Activated T-helper 17 cell treated with anti-CD3 and anti-CD28 coated beads, Interleukin-2, amount 50 U/mL, for 72 hours (primary cell): ENCODE results near the gene TMOD3. TPM values are rescaled to one million over a fixed set of nuclear protein-coding genes. Genes with fewer than 3 reads are reported as not detected.

ENCODE experiments used
- ATAC-seq: fragments of 150-1000 bp; cut with Tn5 transposase; replicated peaks from 2 replicates; pipeline ENCODE4 v1.10.0; 2021; ENCODE audit warnings: mild to moderate bottlenecking, moderate library complexity
- H3K27ac Mint-ChIP-seq: one replicate; pipeline ENCODE4 v1.8.0; 2022; ENCODE audit warnings: mixed read lengths
- H3K27me3 Mint-ChIP-seq: one replicate; pipeline ENCODE4 v1.8.0; 2022; ENCODE audit warnings: mixed read lengths
- H3K36me3 Mint-ChIP-seq: one replicate; pipeline ENCODE4 v1.8.0; 2022; ENCODE audit warnings: low read depth, mild to moderate bottlenecking, mixed read lengths
- H3K4me1 Mint-ChIP-seq: one replicate; pipeline ENCODE4 v1.8.0; 2022; ENCODE audit warnings: mixed read lengths
- H3K4me3 Mint-ChIP-seq: one replicate; pipeline ENCODE4 v1.8.0; 2022; ENCODE audit warnings: mild to moderate bottlenecking, mixed read lengths
- H3K9me3 Mint-ChIP-seq: one replicate; pipeline ENCODE4 v1.8.0; 2022; ENCODE audit warnings: mixed read lengths
- total RNA-seq, 2 donors: library from RNA; stranded (reverse); gene quantifications; one replicate each; pipeline ENCODE4 v1.2.3, GENCODE V29; 2022

TMOD3 gene
- total RNA-seq, 2 donors from 2014 or later, result 64.5 to 76.9 TPM

DNA sequence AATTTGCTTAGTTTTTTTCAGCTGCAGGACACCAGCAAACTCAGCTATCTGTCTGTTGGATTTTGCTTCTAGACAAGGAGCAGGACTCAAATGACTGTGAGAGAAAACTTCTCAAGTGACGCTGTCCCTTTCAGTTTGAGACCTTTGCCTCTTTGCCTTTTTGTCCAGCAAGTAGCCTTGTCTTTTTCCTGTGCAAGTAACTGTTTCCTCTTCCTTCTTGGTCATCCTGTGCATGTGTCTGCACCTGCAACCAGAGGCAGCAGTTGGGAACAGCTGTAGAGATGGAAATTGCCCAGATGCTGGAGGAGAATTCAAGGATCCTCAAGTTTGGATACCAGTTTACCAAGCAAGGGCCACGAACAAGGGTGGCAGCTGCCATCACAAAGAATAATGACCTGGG is 23.3 kb upstream of the TMOD3 start:
- Mint-ChIP-seq H3K4me3 (no peak overlapping the region), H3K27me3 (no peaks in the 10 kb centered on the region), H3K36me3 (peaks cover 36% of the 10 kb centered on the region), H3K9me3 (no peaks in the 10 kb centered on the region), H3K4me1 (no peaks in the 10 kb centered on the region), H3K27ac (no peak overlapping the region)
- ATAC-seq, result no peak

GRCh38 chr15:51809457-51809856 is 20.0 kb upstream of the TMOD3 start:
- H3K27ac Mint-ChIP-seq, result no peak overlapping the region
- H3K9me3 Mint-ChIP-seq, result no peaks in the 10 kb centered on the region
- no peak overlapping the region for H3K4me3 Mint-ChIP-seq
- no peak for ATAC-seq
- no peaks in the 10 kb centered on the region for H3K27me3 Mint-ChIP-seq
- peaks cover 28% of the 10 kb centered on the region for H3K36me3 Mint-ChIP-seq
- no peaks in the 10 kb centered on the region for H3K4me1 Mint-ChIP-seq

DNA sequence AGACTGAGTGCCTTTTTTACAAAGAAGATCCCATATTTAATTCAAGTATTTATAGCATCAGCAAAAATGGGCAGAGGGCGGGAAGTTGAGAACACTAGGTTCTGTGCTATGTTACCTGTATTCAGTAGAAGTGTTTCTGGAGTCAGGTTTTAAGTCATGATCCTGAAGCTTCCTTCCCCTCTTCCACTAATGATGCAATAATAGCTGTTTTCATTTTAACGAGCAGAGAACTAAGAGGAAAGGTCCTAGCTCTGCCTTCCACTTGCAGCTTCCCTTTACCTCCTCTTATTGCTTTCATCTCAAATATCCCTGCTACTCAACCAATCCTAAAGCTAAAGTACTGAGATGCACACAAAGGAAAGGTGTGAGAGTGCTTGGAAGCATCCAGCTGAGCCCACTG is 16.9 kb upstream of the TMOD3 start:
- ATAC-seq, result no peak
- no peaks in the 10 kb centered on the region for H3K27me3 Mint-ChIP-seq
- no peak overlapping the region for H3K4me3 Mint-ChIP-seq
- peaks cover 12% of the 10 kb centered on the region for H3K36me3 Mint-ChIP-seq
- no peak overlapping the region for H3K27ac Mint-ChIP-seq
- H3K4me1 Mint-ChIP-seq, result no peaks in the 10 kb centered on the region
- H3K9me3 Mint-ChIP-seq, result no peaks in the 10 kb centered on the region

DNA sequence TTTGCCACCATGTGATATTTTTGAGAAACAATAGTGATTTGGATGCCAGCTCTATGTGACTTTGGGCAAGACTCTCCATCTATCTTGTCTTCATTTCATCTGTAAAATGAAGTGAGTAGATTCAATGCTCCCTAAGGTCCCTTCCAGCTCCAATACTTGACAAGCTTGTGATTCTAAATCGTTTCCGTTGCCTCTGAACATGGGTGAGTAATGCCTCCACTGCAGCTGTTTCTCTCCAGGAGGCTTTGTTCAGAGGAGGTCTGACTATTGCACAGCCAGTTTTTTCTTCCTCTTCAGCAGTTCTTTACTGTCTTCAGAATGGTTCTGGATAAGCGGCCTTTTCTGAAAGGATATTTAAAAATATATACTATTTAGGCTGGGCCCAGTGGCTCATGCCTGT is 14.8 kb upstream of the TMOD3 start:
- no peak for ATAC-seq
- H3K36me3 Mint-ChIP-seq, result no peaks in the 10 kb centered on the region
- no peaks in the 10 kb centered on the region for H3K27me3 Mint-ChIP-seq
- H3K4me3 Mint-ChIP-seq, result no peak overlapping the region
- H3K27ac Mint-ChIP-seq, result no peak overlapping the region
- H3K9me3 Mint-ChIP-seq, result peaks cover 4% of the 10 kb centered on the region
- no peaks in the 10 kb centered on the region for H3K4me1 Mint-ChIP-seq

- no peaks in the 10 kb centered on the region for H3K4me1 Mint-ChIP-seq
- H3K9me3 Mint-ChIP-seq, result peaks cover 12% of the 10 kb centered on the region
- no peak overlapping the region for H3K4me3 Mint-ChIP-seq
- no peak for ATAC-seq
- no peaks in the 10 kb centered on the region for H3K36me3 Mint-ChIP-seq
- H3K27ac Mint-ChIP-seq, result no peak overlapping the region
- no peaks in the 10 kb centered on the region for H3K27me3 Mint-ChIP-seq
Observed at GRCh38 chr15:51816611-51817010, 12.8 kb upstream of the TMOD3 start.

GRCh38 chr15:51818150-51818549 is 11.3 kb upstream of the TMOD3 start:
- Mint-ChIP-seq H3K27me3 (no peaks in the 10 kb centered on the region), H3K36me3 (no peaks in the 10 kb centered on the region)

GRCh38 chr15:51825698-51826097 is 3.8 kb upstream of the TMOD3 start:
- Mint-ChIP-seq H3K4me1 (no peaks in the 10 kb centered on the region), H3K36me3 (peaks cover 6% of the 10 kb centered on the region), H3K27me3 (no peaks in the 10 kb centered on the region), H3K27ac (no peak overlapping the region), H3K4me3 (no peak overlapping the region), H3K9me3 (peaks cover 6% of the 10 kb centered on the region)
- ATAC-seq, result no peak

More at GRCh38 chr15:51818150-51818549, 11.3 kb upstream of the TMOD3 start:
- no peak for ATAC-seq
- Mint-ChIP-seq H3K9me3 (peaks cover 12% of the 10 kb centered on the region), H3K4me3 (no peak overlapping the region), H3K4me1 (no peaks in the 10 kb centered on the region), H3K27ac (no peak overlapping the region)

GRCh38 chr15:51828621-51829375 is 655 bp upstream of the TMOD3 start:
- peak overlapping the region; percentile 95 for H3K4me3 Mint-ChIP-seq
- peak overlapping the region; percentile 88 for H3K27ac Mint-ChIP-seq
- H3K36me3 Mint-ChIP-seq, result peaks cover 33% of the 10 kb centered on the region
- peaks cover 24% of the 10 kb centered on the region for H3K4me1 Mint-ChIP-seq
- no peaks in the 10 kb centered on the region for H3K9me3 Mint-ChIP-seq
- ATAC-seq, result no peak
- no peaks in the 10 kb centered on the region for H3K27me3 Mint-ChIP-seq

DNA sequence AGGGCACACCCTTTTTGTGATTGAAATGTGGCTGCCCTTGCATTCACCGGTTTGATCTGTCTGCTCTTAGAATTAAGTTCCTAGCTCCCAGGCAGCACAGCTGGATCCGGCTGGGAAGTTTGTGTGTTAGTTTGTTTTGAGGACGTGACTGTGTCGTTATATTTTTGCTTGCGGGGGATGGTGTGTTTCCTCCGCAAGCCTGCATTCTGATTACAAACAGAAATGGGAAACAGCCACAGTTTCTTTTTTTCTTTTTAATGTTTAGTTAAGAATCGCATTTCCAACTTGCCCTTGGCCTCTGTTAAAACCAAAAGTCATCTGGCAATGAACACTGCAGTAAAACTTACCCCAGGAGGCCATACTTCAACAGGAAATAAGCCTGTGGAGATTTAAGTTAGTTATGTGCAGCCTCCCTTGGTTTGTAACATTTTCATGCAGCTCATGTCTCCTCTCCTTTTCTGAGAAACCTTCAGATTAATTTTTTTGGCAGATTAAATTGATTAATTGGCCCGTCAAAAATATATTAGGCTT is 888 bp downstream of the TMOD3 start:
- Mint-ChIP-seq H3K27me3 (no peaks in the 10 kb centered on the region), H3K9me3 (no peaks in the 10 kb centered on the region), H3K4me1 (peaks cover 31% of the 10 kb centered on the region), H3K4me3 (peak overlapping the region; percentile 95), H3K27ac (peak overlapping the region; percentile 94), H3K36me3 (peaks cover 44% of the 10 kb centered on the region)
- peak; percentile 5 for ATAC-seq

GRCh38 chr15:51833772-51834171 is 4.3 kb downstream of the TMOD3 start:
- Mint-ChIP-seq H3K27me3 (no peaks in the 10 kb centered on the region), H3K36me3 (peaks cover 62% of the 10 kb centered on the region), H3K4me3 (peak overlapping the region; percentile 95), H3K9me3 (no peaks in the 10 kb centered on the region), H3K27ac (peak overlapping the region; percentile 86), H3K4me1 (peaks cover 61% of the 10 kb centered on the region)
- peak; percentile 71 for ATAC-seq

- Mint-ChIP-seq H3K27ac (peak overlapping the region; percentile 14), H3K4me1 (peaks cover 67% of the 10 kb centered on the region), H3K27me3 (no peaks in the 10 kb centered on the region), H3K9me3 (no peaks in the 10 kb centered on the region), H3K4me3 (peak overlapping the region; percentile 43), H3K36me3 (peaks cover 38% of the 10 kb centered on the region)
- ATAC-seq, result no peak
Observed at GRCh38 chr15:51837792-51838251, 8.4 kb downstream of the TMOD3 start.

- ATAC-seq, result no peak
- Mint-ChIP-seq H3K9me3 (no peaks in the 10 kb centered on the region), H3K27ac (peak overlapping the region; percentile 14), H3K4me3 (peak overlapping the region; percentile 43), H3K4me1 (peaks cover 69% of the 10 kb centered on the region), H3K36me3 (peaks cover 34% of the 10 kb centered on the region), H3K27me3 (no peaks in the 10 kb centered on the region)
Observed at GRCh38 chr15:51838270-51838669, 8.8 kb downstream of the TMOD3 start.

DNA sequence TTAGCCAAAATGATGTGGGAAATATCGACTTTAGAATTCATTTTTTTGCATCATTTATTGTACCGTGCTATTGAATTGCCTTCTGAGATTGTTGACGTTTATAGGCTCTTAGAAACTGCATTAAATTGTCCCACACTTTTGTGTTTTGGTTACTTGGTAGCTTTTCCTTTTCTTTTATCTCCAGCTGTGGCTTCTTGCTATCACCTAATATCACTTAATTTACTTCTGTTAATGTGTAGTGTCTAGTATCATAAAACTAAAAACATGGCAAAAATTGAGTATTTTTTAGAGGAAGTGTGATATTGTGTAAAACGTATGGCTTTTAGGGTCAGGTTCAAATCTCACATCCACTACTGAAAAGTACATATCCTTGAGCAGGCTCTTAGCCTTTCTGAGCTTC is 11.2 kb downstream of the TMOD3 start:
- peak overlapping the region; percentile 14 for H3K4me3 Mint-ChIP-seq
- peaks cover 60% of the 10 kb centered on the region for H3K4me1 Mint-ChIP-seq
- H3K27ac Mint-ChIP-seq, result no peak overlapping the region
- H3K9me3 Mint-ChIP-seq, result no peaks in the 10 kb centered on the region
- ATAC-seq, result no peak
- H3K36me3 Mint-ChIP-seq, result peaks cover 14% of the 10 kb centered on the region
- no peaks in the 10 kb centered on the region for H3K27me3 Mint-ChIP-seq

DNA sequence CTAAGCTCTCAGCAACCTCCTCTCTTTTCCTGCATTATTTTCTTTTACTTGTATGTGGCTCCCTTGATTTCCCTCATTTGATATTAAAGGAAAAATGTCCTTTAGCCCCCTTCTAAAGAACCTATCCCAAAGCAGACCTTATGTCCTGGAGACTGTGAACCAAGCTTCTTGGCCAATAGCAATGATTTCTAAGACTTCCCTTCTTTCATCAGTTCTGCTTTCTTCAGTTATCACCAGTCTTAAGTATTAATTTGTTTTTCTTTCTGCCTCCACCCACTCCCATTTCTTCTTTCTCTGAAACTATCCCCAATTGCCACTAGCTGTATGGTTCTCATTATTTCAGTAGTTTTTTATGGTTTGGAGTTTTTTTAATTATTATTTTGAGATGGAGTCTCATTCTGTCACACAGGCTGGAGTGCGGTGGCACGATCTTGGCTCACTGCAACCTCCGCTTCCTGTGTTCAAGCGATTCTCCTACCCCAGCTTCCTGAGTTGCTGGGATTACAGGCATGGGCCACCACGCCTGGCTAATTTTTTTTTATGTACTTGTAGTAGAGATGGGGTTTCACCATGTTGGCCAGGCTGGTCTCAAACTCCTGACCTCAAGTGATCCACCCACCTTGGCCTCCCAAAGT is 12.1 kb downstream of the TMOD3 start:
- H3K36me3 Mint-ChIP-seq, result peaks cover 6% of the 10 kb centered on the region
- no peaks in the 10 kb centered on the region for H3K9me3 Mint-ChIP-seq
- peak overlapping the region; percentile 24 for H3K4me3 Mint-ChIP-seq
- no peaks in the 10 kb centered on the region for H3K27me3 Mint-ChIP-seq
- no peak overlapping the region for H3K27ac Mint-ChIP-seq
- no peak for ATAC-seq
- peaks cover 58% of the 10 kb centered on the region for H3K4me1 Mint-ChIP-seq

DNA sequence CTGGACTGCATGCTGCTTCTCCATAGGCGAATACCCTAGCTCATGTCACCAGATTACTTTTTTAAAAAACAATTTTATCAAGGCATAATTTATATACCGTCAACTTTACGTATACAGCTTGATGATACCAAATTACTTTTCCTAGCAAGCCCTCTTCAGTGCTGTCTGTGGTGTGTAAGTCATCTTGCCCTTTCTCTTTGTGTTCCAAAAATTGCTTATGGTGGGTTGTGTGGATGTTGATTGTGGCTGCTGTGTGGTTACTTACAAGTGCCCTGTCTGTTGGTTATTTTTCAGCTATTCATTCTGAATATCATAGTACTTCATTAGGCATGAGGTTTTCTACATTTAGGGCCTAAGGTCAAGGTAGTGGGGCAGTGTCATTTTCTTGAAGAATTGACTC is 12.8 kb downstream of the TMOD3 start:
- H3K27ac Mint-ChIP-seq, result peak overlapping the region; percentile 1
- H3K4me3 Mint-ChIP-seq, result peak overlapping the region; percentile 24
- H3K4me1 Mint-ChIP-seq, result peaks cover 55% of the 10 kb centered on the region

More for the DNA sequence above, 12.8 kb downstream of the TMOD3 start:
- Mint-ChIP-seq H3K36me3 (peaks cover 5% of the 10 kb centered on the region), H3K9me3 (no peaks in the 10 kb centered on the region), H3K27me3 (no peaks in the 10 kb centered on the region)
- peak; percentile 33 for ATAC-seq
